ENCODE data around the gene RAB13.

Gene RAB13

GRCh38 chr1:153973071-153973470 lies 13.1 kb downstream of the RAB13 start:
- ATAC-seq (replicated peaks; ENCODE audit: extremely low read depth, poor library complexity, severe bottlenecking) (no peak), DNase-seq (ENCODE audit: low spot score in 2 of 2) (no peak)
- no peaks in the 10 kb centered on the region for H3K27me3 Mint-ChIP-seq
- H3K4me1 Mint-ChIP-seq, result peaks cover 23% of the 10 kb centered on the region
- H3K36me3 Mint-ChIP-seq (ENCODE audit: insufficient read depth), result peaks cover 26% of the 10 kb centered on the region
- H3K27ac Mint-ChIP-seq (ENCODE audit: low read depth), result no peak overlapping the region
- no peaks in the 10 kb centered on the region for H3K9me3 Mint-ChIP-seq
- H3K4me3 Mint-ChIP-seq, result no peak overlapping the region

- H3K4me3 Mint-ChIP-seq, result no peak overlapping the region
- peaks cover 27% of the 10 kb centered on the region for H3K4me1 Mint-ChIP-seq
- peaks cover 19% of the 10 kb centered on the region for H3K36me3 Mint-ChIP-seq (ENCODE audit: insufficient read depth)
- H3K9me3 Mint-ChIP-seq, result no peaks in the 10 kb centered on the region
- H3K27ac Mint-ChIP-seq (ENCODE audit: low read depth), result no peak overlapping the region
- ATAC-seq (replicated peaks; ENCODE audit: extremely low read depth, poor library complexity, severe bottlenecking) (no peak), DNase-seq (ENCODE audit: low spot score in 2 of 2) (no peak)
- no peaks in the 10 kb centered on the region for H3K27me3 Mint-ChIP-seq
These were observed 15.8 kb downstream of the RAB13 start for GRCh38 chr1:153970346-153970745.

- no peaks in the 10 kb centered on the region for H3K27me3 Mint-ChIP-seq
- H3K36me3 Mint-ChIP-seq (ENCODE audit: insufficient read depth), result peaks cover 11% of the 10 kb centered on the region
- ATAC-seq (replicated peaks; ENCODE audit: extremely low read depth, poor library complexity, severe bottlenecking) (no peak), DNase-seq (ENCODE audit: low spot score in 2 of 2) (no peak)
- peaks cover 32% of the 10 kb centered on the region for H3K4me1 Mint-ChIP-seq
- H3K4me3 Mint-ChIP-seq, result peak overlapping the region; percentile 12
- H3K27ac Mint-ChIP-seq (ENCODE audit: low read depth), result no peak overlapping the region
- H3K9me3 Mint-ChIP-seq, result no peaks in the 10 kb centered on the region
These were observed 17.2 kb downstream of the RAB13 start for GRCh38 chr1:153968972-153969371.

- Mint-ChIP-seq H3K27me3 (no peaks in the 10 kb centered on the region), H3K4me1 (peaks cover 37% of the 10 kb centered on the region), H3K4me3 (peak overlapping the region; percentile 91), H3K27ac (ENCODE audit: low read depth) (no peak overlapping the region), H3K9me3 (no peaks in the 10 kb centered on the region), H3K36me3 (ENCODE audit: insufficient read depth) (peaks cover 9% of the 10 kb centered on the region)
- DNase-seq (ENCODE audit: low spot score in 2 of 2) (no peak), ATAC-seq (replicated peaks; ENCODE audit: extremely low read depth, poor library complexity, severe bottlenecking) (no peak)
These were observed 17.7 kb downstream of the RAB13 start for GRCh38 chr1:153968408-153968807.

GRCh38 chr1:153968000-153968363 lies 18.2 kb downstream of the RAB13 start:
- Mint-ChIP-seq H3K27ac (ENCODE audit: low read depth) (peak overlapping the region; percentile 91), H3K36me3 (ENCODE audit: insufficient read depth) (peaks cover 9% of the 10 kb centered on the region), H3K4me3 (peak overlapping the region; percentile 91), H3K27me3 (no peaks in the 10 kb centered on the region), H3K4me1 (peaks cover 40% of the 10 kb centered on the region), H3K9me3 (no peaks in the 10 kb centered on the region)
- no peak for DNase-seq (ENCODE audit: low spot score in 2 of 2)
- ATAC-seq (replicated peaks; ENCODE audit: extremely low read depth, poor library complexity, severe bottlenecking), result no peak

GRCh38 chr1:153967107-153967999 lies 18.8 kb downstream of the RAB13 start, which contains the start of gene CREB3L4:
Gene CREB3L4 (plus strand): TSS chr1:153967902. CDS start chr1:153968526, 624 bp downstream.
- Mint-ChIP-seq H3K36me3 (ENCODE audit: insufficient read depth) (peaks cover 9% of the 10 kb centered on the region), H3K4me1 (peaks cover 46% of the 10 kb centered on the region), H3K27me3 (no peaks in the 10 kb centered on the region), H3K27ac (ENCODE audit: low read depth) (peak within 1 kb of the TSS; percentile 91), H3K9me3 (no peaks in the 10 kb centered on the region), H3K4me3 (peak within 1 kb of the TSS; percentile 91)
- peak; percentile 92 for ATAC-seq (replicated peaks; ENCODE audit: extremely low read depth, poor library complexity, severe bottlenecking)
- DNase-seq (ENCODE audit: low spot score in 2 of 2), result peak; percentile 56 to 70

GRCh38 chr1:153963850-153964331 lies 22.2 kb downstream of the RAB13 start:
- DNase-seq (ENCODE audit: low spot score in 2 of 2), result no peak
- Mint-ChIP-seq H3K4me3 (peak overlapping the region; percentile 85), H3K36me3 (ENCODE audit: insufficient read depth) (peaks cover 10% of the 10 kb centered on the region), H3K4me1 (peaks cover 58% of the 10 kb centered on the region), H3K9me3 (no peaks in the 10 kb centered on the region), H3K27me3 (no peaks in the 10 kb centered on the region), H3K27ac (ENCODE audit: low read depth) (peak overlapping the region; percentile 93)
- ATAC-seq (replicated peaks; ENCODE audit: extremely low read depth, poor library complexity, severe bottlenecking), result no peak

GRCh38 chr1:153963030-153963849 lies 22.9 kb downstream of the RAB13 start, which contains the start of gene SLC39A1:
Gene SLC39A1 (minus strand): TSS chr1:153963537. CDS start chr1:153962715, 822 bp downstream.
- H3K36me3 Mint-ChIP-seq (ENCODE audit: insufficient read depth), result peaks cover 13% of the 10 kb centered on the region
- peak; percentile 83 to 87 for DNase-seq (ENCODE audit: low spot score in 2 of 2)
- H3K4me1 Mint-ChIP-seq, result peaks cover 63% of the 10 kb centered on the region
- H3K27ac Mint-ChIP-seq (ENCODE audit: low read depth), result peak within 1 kb of the TSS; percentile 93
- H3K27me3 Mint-ChIP-seq, result no peaks in the 10 kb centered on the region
- H3K4me3 Mint-ChIP-seq, result peak within 1 kb of the TSS; percentile 85
- H3K9me3 Mint-ChIP-seq, result no peaks in the 10 kb centered on the region
- ATAC-seq (replicated peaks; ENCODE audit: extremely low read depth, poor library complexity, severe bottlenecking), result peak; percentile 29

- H3K4me1 Mint-ChIP-seq, result peaks cover 61% of the 10 kb centered on the region
- peak overlapping the region; percentile 85 for H3K4me3 Mint-ChIP-seq
- peak overlapping the region; percentile 93 for H3K27ac Mint-ChIP-seq (ENCODE audit: low read depth)
- no peak for ATAC-seq (replicated peaks; ENCODE audit: extremely low read depth, poor library complexity, severe bottlenecking)
- no peaks in the 10 kb centered on the region for H3K9me3 Mint-ChIP-seq
- no peaks in the 10 kb centered on the region for H3K27me3 Mint-ChIP-seq
- no peak for DNase-seq (ENCODE audit: low spot score in 2 of 2)
- H3K36me3 Mint-ChIP-seq (ENCODE audit: insufficient read depth), result peaks cover 9% of the 10 kb centered on the region
These were observed 23.8 kb downstream of the RAB13 start for GRCh38 chr1:153962088-153963029.

- DNase-seq (ENCODE audit: low spot score in 2 of 2) (no peak), ATAC-seq (replicated peaks; ENCODE audit: extremely low read depth, poor library complexity, severe bottlenecking) (no peak)
- peaks cover 62% of the 10 kb centered on the region for H3K4me1 Mint-ChIP-seq
- peak overlapping the region; percentile 6 for H3K4me3 Mint-ChIP-seq
- H3K9me3 Mint-ChIP-seq, result no peaks in the 10 kb centered on the region
- no peak overlapping the region for H3K27ac Mint-ChIP-seq (ENCODE audit: low read depth)
- peaks cover 8% of the 10 kb centered on the region for H3K36me3 Mint-ChIP-seq (ENCODE audit: insufficient read depth)
- no peaks in the 10 kb centered on the region for H3K27me3 Mint-ChIP-seq
These were observed 24.7 kb downstream of the RAB13 start for GRCh38 chr1:153961421-153961820.

GRCh38 chr1:153960206-153960605 lies 25.9 kb downstream of the RAB13 start:
- Mint-ChIP-seq H3K36me3 (ENCODE audit: insufficient read depth) (peaks cover 8% of the 10 kb centered on the region), H3K27ac (ENCODE audit: low read depth) (no peak overlapping the region), H3K9me3 (no peaks in the 10 kb centered on the region), H3K4me1 (peaks cover 61% of the 10 kb centered on the region), H3K4me3 (no peak overlapping the region), H3K27me3 (no peaks in the 10 kb centered on the region)
- DNase-seq (ENCODE audit: low spot score in 2 of 2), result no peak
- ATAC-seq (replicated peaks; ENCODE audit: extremely low read depth, poor library complexity, severe bottlenecking), result no peak

- H3K9me3 Mint-ChIP-seq, result no peaks in the 10 kb centered on the region
- no peaks in the 10 kb centered on the region for H3K27me3 Mint-ChIP-seq
- H3K36me3 Mint-ChIP-seq (ENCODE audit: insufficient read depth), result peaks cover 9% of the 10 kb centered on the region
- H3K4me1 Mint-ChIP-seq, result peaks cover 62% of the 10 kb centered on the region
- H3K4me3 Mint-ChIP-seq, result peak overlapping the region; percentile 94
- H3K27ac Mint-ChIP-seq (ENCODE audit: low read depth), result no peak overlapping the region
- ATAC-seq (replicated peaks; ENCODE audit: extremely low read depth, poor library complexity, severe bottlenecking) (no peak), DNase-seq (ENCODE audit: low spot score in 2 of 2) (no peak)
These were observed 26.7 kb downstream of the RAB13 start for GRCh38 chr1:153959454-153959853.

Data from central memory CD8-positive, alpha-beta T cell (primary cell).